AG04449 (cell line): Measurements from ENCODE around the gene DOCK3.
"Not testable (repeated sequence)": the region's sequence is repeated elsewhere in the genome, so short reads cannot be mapped to it uniquely, and the experiment has no call there.

Experiments used
- CTCF ChIA-PET: fragments of 350-600 bp; formaldehyde crosslinking; extraction: SDS; loops from one replicate; lab custom pipeline; 2021; ENCODE audit warnings: antibody characterized with exemption; lab: Yijun Ruan, JAX
- POLR2A ChIA-PET: fragments of 400-600, 350-600 bp; formaldehyde crosslinking; extraction: SDS; loops from one replicate; lab custom pipeline; 2020; ENCODE audit warnings: antibody characterized with exemption, inconsistent platforms; lab: Yijun Ruan, JAX
- DNase-seq: peaks from one replicate; pipeline ENCODE4 v3.0.0-alpha.2; 2010; ENCODE audit warnings: low read depth, low spot score
- H3K4me3 ChIP-seq: 2 replicates; pipeline ENCODE4 v1.5.1; 2011; ENCODE audit warnings: low read depth, mild to moderate bottlenecking, control low read depth, low read length
- TF ChIP-seq, protein P1 (sequence below): IDR thresholded peaks from one replicate; pipeline ENCODE4 v1.5.1; 2011; ENCODE audit warnings: mild to moderate bottlenecking, moderate library complexity, low read length, control low read depth, inconsistent platforms; ENCODE audit not compliant: insufficient read depth; ENCODE audit errors: missing control alignments

DOCK3 gene

DNA sequence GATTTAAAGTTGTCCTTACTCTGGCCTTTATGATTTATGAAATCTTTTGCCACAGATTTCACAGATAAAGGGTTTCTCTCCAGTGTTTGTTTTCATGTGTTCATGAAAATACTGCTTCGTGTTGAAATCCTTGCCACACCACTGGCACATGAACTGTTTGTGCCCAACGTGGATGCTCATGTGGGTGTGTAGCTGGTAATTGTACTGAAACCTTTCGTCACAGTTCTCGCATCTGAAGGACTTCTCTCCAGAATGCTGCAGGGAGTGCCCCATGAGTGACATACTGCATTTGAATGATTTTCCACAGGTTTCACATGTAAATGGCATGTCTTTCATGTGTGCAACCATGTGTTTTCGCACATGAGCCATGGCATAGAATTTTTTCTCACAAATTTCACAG lies 111.9 kb downstream of the DOCK3 start:
- CTCF ChIA-PET, result no interaction called here
- DNase-seq, result no peak
- POLR2A ChIA-PET, result no interaction called here
- TF ChIP-seq, protein P1, sequence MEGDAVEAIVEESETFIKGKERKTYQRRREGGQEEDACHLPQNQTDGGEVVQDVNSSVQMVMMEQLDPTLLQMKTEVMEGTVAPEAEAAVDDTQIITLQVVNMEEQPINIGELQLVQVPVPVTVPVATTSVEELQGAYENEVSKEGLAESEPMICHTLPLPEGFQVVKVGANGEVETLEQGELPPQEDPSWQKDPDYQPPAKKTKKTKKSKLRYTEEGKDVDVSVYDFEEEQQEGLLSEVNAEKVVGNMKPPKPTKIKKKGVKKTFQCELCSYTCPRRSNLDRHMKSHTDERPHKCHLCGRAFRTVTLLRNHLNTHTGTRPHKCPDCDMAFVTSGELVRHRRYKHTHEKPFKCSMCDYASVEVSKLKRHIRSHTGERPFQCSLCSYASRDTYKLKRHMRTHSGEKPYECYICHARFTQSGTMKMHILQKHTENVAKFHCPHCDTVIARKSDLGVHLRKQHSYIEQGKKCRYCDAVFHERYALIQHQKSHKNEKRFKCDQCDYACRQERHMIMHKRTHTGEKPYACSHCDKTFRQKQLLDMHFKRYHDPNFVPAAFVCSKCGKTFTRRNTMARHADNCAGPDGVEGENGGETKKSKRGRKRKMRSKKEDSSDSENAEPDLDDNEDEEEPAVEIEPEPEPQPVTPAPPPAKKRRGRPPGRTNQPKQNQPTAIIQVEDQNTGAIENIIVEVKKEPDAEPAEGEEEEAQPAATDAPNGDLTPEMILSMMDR, result no peak
- no peak overlapping the region for H3K4me3 ChIP-seq

- CTCF ChIA-PET, POLR2A ChIA-PET, DNase-seq, H3K4me3 ChIP-seq: not testable (repeated sequence)
Observed at GRCh38 chr3:50790894-50791293, 116.2 kb downstream of the DOCK3 start.

DNA sequence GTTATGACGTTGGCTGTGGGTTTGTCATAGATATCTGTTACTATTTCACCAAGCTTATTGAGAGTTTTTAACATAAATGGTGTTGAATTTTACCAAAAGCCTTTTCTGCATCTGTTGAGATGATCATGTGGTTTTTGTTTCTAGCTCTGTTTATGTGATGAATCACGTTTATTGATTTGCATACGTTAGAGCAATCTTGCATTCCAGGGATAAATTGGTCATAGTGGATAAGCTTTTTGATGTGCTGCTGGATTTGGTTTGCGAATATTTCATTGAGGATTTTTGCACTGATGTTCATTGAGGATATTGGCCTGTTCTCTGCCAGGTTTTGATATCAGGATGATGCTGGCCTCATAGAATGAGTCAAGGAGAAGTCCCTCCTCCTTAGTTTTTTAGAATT lies 117.8 kb downstream of the DOCK3 start:
- ChIA-PET POLR2A (no interaction called here), CTCF (no interaction called here)
- TF ChIP-seq, protein P1, result no peak

GRCh38 chr3:50803805-50804204 lies 129.1 kb downstream of the DOCK3 start:
- POLR2A ChIA-PET, CTCF ChIA-PET, H3K4me3 ChIP-seq, DNase-seq: not testable (repeated sequence)

More for the DNA sequence above, 117.8 kb downstream of the DOCK3 start:
- DNase-seq, result no peak
- no peak overlapping the region for H3K4me3 ChIP-seq

DNA sequence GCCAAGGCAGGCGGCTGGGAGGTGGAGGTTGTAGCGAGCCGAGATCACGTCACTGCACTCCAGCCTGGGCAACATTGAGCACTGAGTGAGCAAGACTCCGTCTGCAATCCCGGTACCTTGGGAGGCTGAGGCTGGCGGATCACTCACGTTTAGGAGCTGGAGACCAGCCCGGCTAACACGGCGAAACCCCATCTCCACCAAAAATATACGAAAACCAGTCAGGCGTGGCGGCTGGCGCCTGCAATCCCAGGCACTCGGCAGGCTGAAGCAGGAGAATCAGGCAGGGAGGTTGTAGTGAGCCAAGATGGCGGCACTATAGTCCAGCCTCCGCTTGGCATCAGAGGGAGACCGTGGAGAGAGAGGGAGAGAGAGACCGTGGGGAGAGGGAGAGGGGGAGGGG lies 129.6 kb downstream of the DOCK3 start:
- DNase-seq, POLR2A ChIA-PET, CTCF ChIA-PET, H3K4me3 ChIP-seq: not testable (repeated sequence)

DNA sequence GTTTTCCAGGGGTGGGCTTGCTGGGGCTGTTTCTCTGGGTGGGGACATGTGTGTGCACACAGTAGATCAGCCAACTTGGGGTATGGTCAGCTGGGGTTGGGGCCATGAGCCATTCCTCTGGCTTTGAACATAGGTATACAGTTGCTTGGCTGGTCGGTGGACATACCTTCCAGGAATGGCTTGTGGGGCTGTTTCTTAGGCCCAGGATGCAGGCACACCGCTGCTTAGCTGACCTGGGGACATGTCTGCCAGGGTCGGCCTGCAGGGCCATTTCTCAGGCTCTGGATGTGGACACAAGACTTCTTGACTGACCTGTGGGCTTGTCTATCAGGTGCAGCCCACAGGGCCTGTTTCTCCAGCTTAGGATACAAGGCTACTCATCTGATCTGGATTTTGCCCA lies 130.6 kb downstream of the DOCK3 start:
- no peak overlapping the region for H3K4me3 ChIP-seq
- TF ChIP-seq, protein P1, result no peak
- ChIA-PET CTCF (no interaction called here), POLR2A (no interaction called here)
- no peak for DNase-seq

- ChIA-PET POLR2A (no interaction called here), CTCF (no interaction called here)
- no peak overlapping the region for H3K4me3 ChIP-seq
- DNase-seq, result no peak
- TF ChIP-seq, protein P1, result no peak
Observed at GRCh38 chr3:50806031-50806430, 131.3 kb downstream of the DOCK3 start.

GRCh38 chr3:50806806-50807205 lies 132.1 kb downstream of the DOCK3 start:
- H3K4me3 ChIP-seq, result no peak overlapping the region
- TF ChIP-seq, protein P1, result no peak
- DNase-seq, result no peak
- CTCF ChIA-PET, result no interaction called here
- POLR2A ChIA-PET, result no interaction called here
